Panc1 (cell line): ENCODE results near the gene RARB. TPM values are rescaled to one million over a fixed set of nuclear protein-coding genes. Genes with fewer than 3 reads are reported as not detected.

Experiments used
- ATAC-seq: fragments of 200-7000 bp; cut with Tn5 transposase; 2 replicates; pipeline ENCODE4 v1.9.1; 2020; ENCODE audit warnings: mild to moderate bottlenecking, moderate library complexity
- BruUV-seq: library from RNA; stranded (reverse); fragments of 400-500 nt; replicated peaks from 2 replicates; lab custom pipeline; 2021; lab: Mats Ljungman, UMichigan
- CTCF ChIA-PET: fragments of 300-600 bp; sonication (Branson Sonifier 250); formaldehyde crosslinking; loops from one replicate; lab custom pipeline; 2022; ENCODE audit warnings: antibody characterized with exemption; lab: Charles Lee
- POLR2A ChIA-PET: fragments of 300-600 bp; sonication (Branson Sonifier 250); formaldehyde crosslinking; loops from one replicate; lab custom pipeline; 2022; ENCODE audit warnings: antibody characterized with exemption; lab: Charles Lee
- DNase-seq: peaks from one replicate; pipeline ENCODE4 v3.0.0-alpha.2; 2010; ENCODE audit warnings: low read depth, low spot score
- H3K27ac ChIP-seq: 2 replicates; pipeline ENCODE4 v1.5.1; 2011; ENCODE audit warnings: mild to moderate bottlenecking, low read length, inconsistent platforms
- H3K27me3 ChIP-seq: fragments of 200-500 bp; sonication (Bioruptor generic); 2 replicates; pipeline ENCODE4 v1.6.0; 2014; ENCODE audit warnings: low read length, inconsistent platforms; ENCODE audit not compliant: control insufficient read depth, insufficient read depth
- H3K36me3 ChIP-seq: fragments of 200-500 bp; sonication (Bioruptor generic); 2 replicates; pipeline ENCODE4 v1.5.1; 2014; ENCODE audit warnings: inconsistent platforms, mild to moderate bottlenecking, low read length, moderate library complexity; ENCODE audit not compliant: control insufficient read depth, insufficient read depth
- H3K4me1 ChIP-seq: 2 replicates; pipeline ENCODE4 v1.5.1; 2011; ENCODE audit warnings: inconsistent platforms, mild to moderate bottlenecking, low read length, moderate library complexity; ENCODE audit not compliant: control insufficient read depth, insufficient read depth
- H3K4me3 ChIP-seq, 2 experiments: 2 replicates each; pipeline ENCODE4 v1.5.1; 2011 to 2012; ENCODE audit warnings: low read depth in 2 of 2, low read length in 2 of 2, mild to moderate bottlenecking in 2 of 2, inconsistent platforms in 1 of 2, moderate library complexity in 1 of 2
- H3K9me3 ChIP-seq: fragments of 200-500 bp; sonication (Bioruptor generic); 2 replicates; pipeline ENCODE4 v1.5.1; 2014; ENCODE audit warnings: low read depth, mild to moderate bottlenecking, inconsistent platforms, low read length, moderate library complexity; ENCODE audit not compliant: control insufficient read depth, insufficient read depth
- POLR2AphosphoS5 ChIP-seq: IDR thresholded peaks from 2 replicates; pipeline ENCODE4 v1.6.1; 2012; ENCODE audit warnings: mild to moderate bottlenecking, low read depth, low read length, moderate library complexity
- SIN3A ChIP-seq: IDR thresholded peaks from 2 replicates; pipeline ENCODE4 v1.6.1; 2012; ENCODE audit warnings: low read depth, mild to moderate bottlenecking, low read length, moderate library complexity, borderline replicate concordance; ENCODE audit not compliant: insufficient read depth
- TCF7L2 ChIP-seq: IDR thresholded peaks from 2 replicates; pipeline ENCODE4 v1.6.1; 2011; ENCODE audit warnings: mild to moderate bottlenecking, low read depth, low read length, inconsistent platforms
- in situ Hi-C: cut with HindIII; loops from 2 replicates; pipeline ENCODE4 v1.10.0; 2016; ENCODE audit warnings: low sequenced_read_pairs, low pct_unique_long_range_greater_than_20kb
- intact Hi-C: fragments of 100-400 bp; cut with micrococcal nuclease; formaldehyde crosslinking; loops from one replicate; pipeline ENCODE4 v1.10.0; 2022; ENCODE audit not compliant: unreplicated experiment
- total RNA-seq: library from RNA; stranded (reverse); gene quantifications from one replicate; pipeline ENCODE4 v1.2.1, GENCODE V29; 2021; ENCODE audit not compliant: unreplicated experiment
- TF ChIP-seq, protein P1 (sequence below), 2 experiments: IDR thresholded peaks; 2 replicates each; pipeline ENCODE4 v1.6.1; 2011 to 2012; ENCODE audit warnings: low read depth in 2 of 2, control low read depth in 1 of 2, low read length in 1 of 2, mild to moderate bottlenecking in 1 of 2, moderate library complexity in 1 of 2; ENCODE audit not compliant: insufficient read depth in 1 of 2
- TF ChIP-seq, protein P2 (sequence below): fragments of 450-650 bp; IDR thresholded peaks from 2 replicates; pipeline ENCODE4 v1.5.1; 2017; ENCODE audit warnings: mild to moderate bottlenecking

RARB gene
- total RNA-seq, 1 experiment from 2014 or later = not detected

DNA sequence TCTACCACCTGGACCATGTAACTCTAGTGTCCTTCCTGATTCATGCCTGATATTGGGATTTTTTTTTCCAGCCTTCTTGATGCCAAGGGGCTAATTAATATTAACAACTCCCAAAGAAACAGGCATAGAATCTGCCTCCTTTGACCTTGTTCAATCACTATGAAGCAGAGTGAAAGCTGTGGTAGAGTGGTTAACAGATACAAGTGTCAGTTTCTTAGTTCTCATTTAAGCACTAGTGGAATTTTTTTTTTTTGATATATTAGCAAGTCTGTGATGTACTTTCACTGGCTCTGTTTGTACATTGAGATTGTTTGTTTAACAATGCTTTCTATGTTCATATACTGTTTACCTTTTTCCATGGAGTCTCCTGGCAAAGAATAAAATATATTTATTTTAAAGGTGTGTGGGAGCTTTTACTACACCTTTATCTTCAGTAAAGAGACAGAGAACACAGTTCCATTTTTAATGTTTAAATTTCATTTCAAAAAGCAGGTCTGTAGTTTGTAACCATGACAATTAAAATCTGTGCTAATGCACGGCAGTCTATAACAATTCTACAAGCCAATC lies 169.6 kb downstream of the RARB start:
- DNase-seq = no peak
- H3K9me3 ChIP-seq = no peaks in the 10 kb centered on the region
- no peaks in the 10 kb centered on the region for H3K4me1 ChIP-seq
- no TSS peak for BruUV-seq
- in situ Hi-C loops = no loop called here
- H3K36me3 ChIP-seq = peaks cover 3% of the 10 kb centered on the region
- ATAC-seq = no peak
- H3K27ac ChIP-seq = no peak overlapping the region
- ChIA-PET POLR2A (no interaction called here), CTCF (no interaction called here)
- no peak overlapping the region for H3K4me3 ChIP-seq
- TF ChIP-seq, protein P1, sequence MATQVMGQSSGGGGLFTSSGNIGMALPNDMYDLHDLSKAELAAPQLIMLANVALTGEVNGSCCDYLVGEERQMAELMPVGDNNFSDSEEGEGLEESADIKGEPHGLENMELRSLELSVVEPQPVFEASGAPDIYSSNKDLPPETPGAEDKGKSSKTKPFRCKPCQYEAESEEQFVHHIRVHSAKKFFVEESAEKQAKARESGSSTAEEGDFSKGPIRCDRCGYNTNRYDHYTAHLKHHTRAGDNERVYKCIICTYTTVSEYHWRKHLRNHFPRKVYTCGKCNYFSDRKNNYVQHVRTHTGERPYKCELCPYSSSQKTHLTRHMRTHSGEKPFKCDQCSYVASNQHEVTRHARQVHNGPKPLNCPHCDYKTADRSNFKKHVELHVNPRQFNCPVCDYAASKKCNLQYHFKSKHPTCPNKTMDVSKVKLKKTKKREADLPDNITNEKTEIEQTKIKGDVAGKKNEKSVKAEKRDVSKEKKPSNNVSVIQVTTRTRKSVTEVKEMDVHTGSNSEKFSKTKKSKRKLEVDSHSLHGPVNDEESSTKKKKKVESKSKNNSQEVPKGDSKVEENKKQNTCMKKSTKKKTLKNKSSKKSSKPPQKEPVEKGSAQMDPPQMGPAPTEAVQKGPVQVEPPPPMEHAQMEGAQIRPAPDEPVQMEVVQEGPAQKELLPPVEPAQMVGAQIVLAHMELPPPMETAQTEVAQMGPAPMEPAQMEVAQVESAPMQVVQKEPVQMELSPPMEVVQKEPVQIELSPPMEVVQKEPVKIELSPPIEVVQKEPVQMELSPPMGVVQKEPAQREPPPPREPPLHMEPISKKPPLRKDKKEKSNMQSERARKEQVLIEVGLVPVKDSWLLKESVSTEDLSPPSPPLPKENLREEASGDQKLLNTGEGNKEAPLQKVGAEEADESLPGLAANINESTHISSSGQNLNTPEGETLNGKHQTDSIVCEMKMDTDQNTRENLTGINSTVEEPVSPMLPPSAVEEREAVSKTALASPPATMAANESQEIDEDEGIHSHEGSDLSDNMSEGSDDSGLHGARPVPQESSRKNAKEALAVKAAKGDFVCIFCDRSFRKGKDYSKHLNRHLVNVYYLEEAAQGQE (IDR thresholded peaks at IDR 0.05; ENCODE audit: insufficient read depth in 1 of 2, low read depth in 2 of 2, low read length in 1 of 2) = no peak
- TF ChIP-seq, protein P2, sequence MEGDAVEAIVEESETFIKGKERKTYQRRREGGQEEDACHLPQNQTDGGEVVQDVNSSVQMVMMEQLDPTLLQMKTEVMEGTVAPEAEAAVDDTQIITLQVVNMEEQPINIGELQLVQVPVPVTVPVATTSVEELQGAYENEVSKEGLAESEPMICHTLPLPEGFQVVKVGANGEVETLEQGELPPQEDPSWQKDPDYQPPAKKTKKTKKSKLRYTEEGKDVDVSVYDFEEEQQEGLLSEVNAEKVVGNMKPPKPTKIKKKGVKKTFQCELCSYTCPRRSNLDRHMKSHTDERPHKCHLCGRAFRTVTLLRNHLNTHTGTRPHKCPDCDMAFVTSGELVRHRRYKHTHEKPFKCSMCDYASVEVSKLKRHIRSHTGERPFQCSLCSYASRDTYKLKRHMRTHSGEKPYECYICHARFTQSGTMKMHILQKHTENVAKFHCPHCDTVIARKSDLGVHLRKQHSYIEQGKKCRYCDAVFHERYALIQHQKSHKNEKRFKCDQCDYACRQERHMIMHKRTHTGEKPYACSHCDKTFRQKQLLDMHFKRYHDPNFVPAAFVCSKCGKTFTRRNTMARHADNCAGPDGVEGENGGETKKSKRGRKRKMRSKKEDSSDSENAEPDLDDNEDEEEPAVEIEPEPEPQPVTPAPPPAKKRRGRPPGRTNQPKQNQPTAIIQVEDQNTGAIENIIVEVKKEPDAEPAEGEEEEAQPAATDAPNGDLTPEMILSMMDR = no peak
- TF ChIP-seq TCF7L2 = no peak
- intact Hi-C loops = no loop called here
- no peaks in the 10 kb centered on the region for H3K27me3 ChIP-seq

DNA sequence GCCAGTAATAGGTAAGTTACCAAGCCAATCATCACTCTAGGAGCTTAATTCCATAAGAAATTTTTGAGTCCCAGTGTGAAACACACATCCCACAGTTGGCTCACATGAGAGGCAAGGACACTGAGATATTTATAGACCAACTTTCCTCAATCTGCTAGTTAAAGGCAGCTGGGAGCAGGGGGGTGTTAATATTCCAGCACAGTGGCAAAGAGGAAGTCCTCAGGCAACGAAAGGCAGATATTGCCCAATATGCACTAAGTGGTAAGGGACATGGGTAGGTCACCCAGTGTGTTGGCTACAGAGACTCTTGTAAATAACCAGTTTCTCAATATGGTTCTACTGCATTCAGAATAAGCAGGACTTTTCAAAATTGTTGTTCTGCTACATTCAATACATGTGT lies 175.6 kb downstream of the RARB start:
- TF ChIP-seq, protein P2 = no peak
- TF ChIP-seq TCF7L2 = no peak
- TF ChIP-seq SIN3A = no peak
- TF ChIP-seq POLR2AphosphoS5 = no peak
- TF ChIP-seq, protein P1 (IDR thresholded peaks at IDR 0.05; ENCODE audit: insufficient read depth in 1 of 2, low read depth in 2 of 2, low read length in 1 of 2) = no peak
- DNase-seq (no peak), ATAC-seq (no peak)
- H3K4me1 ChIP-seq = no peaks in the 10 kb centered on the region
- no peak overlapping the region for H3K27ac ChIP-seq
- ChIA-PET CTCF (no interaction called here), POLR2A (no interaction called here)
- H3K4me3 ChIP-seq = no peak overlapping the region
- intact Hi-C loops = no loop called here
- in situ Hi-C loops = no loop called here
- H3K9me3 ChIP-seq = no peaks in the 10 kb centered on the region
- peaks cover 14% of the 10 kb centered on the region for H3K36me3 ChIP-seq
- BruUV-seq = no TSS peak
- H3K27me3 ChIP-seq = no peaks in the 10 kb centered on the region
